Smooth muscle cell (in vitro differentiated cells): Measurements from ENCODE around the gene ARID1B. TPM values are rescaled to one million over a fixed set of nuclear protein-coding genes. Genes with fewer than 3 reads are reported as not detected.

Source experiments
- DNase-seq: peaks from one replicate; lab custom pipeline; 2025; ENCODE audit not compliant: unreplicated experiment; lab: John Stamatoyannopoulos, UW
- H2AFZ ChIP-seq: fragments of 200-600 bp; sonication (generic); 2 replicates; pipeline ENCODE4 v1.6.0; 2016; ENCODE audit warnings: antibody characterized with exemption, low read depth, mild to moderate bottlenecking
- H3F3A ChIP-seq: fragments of 200-600 bp; sonication (generic); 2 replicates; pipeline ENCODE4 v1.6.0; 2017; ENCODE audit warnings: antibody characterized with exemption, low read depth
- H3K27ac ChIP-seq: fragments of 200-600 bp; sonication (generic); 2 replicates; pipeline ENCODE4 v1.5.1; 2016; ENCODE audit warnings: low read depth, mild to moderate bottlenecking
- H3K27me3 ChIP-seq: fragments of 200-600 bp; sonication (generic); 2 replicates; pipeline ENCODE4 v1.6.1; 2016; ENCODE audit warnings: low read depth, mild to moderate bottlenecking
- H3K36me3 ChIP-seq: fragments of 200-600 bp; sonication (generic); 2 replicates; pipeline ENCODE4 v1.5.1; 2016; ENCODE audit warnings: low read depth
- H3K4me1 ChIP-seq: fragments of 200-600 bp; sonication (generic); 2 replicates; pipeline ENCODE4 v1.5.1; 2016; ENCODE audit warnings: low read depth
- H3K4me2 ChIP-seq: fragments of 200-600 bp; sonication (generic); 2 replicates; pipeline ENCODE4 v1.6.0; 2016; ENCODE audit warnings: mild to moderate bottlenecking
- H3K4me3 ChIP-seq: fragments of 200-600 bp; sonication (generic); 2 replicates; pipeline ENCODE4 v1.5.1; 2016; ENCODE audit warnings: mild to moderate bottlenecking
- H3K79me2 ChIP-seq: fragments of 200-600 bp; sonication (generic); 2 replicates; pipeline ENCODE4 v1.6.0; 2016; ENCODE audit warnings: low read depth, mild to moderate bottlenecking
- H3K9ac ChIP-seq: fragments of 200-600 bp; sonication (generic); 2 replicates; pipeline ENCODE4 v1.6.0; 2016; ENCODE audit warnings: low read depth
- H3K9me3 ChIP-seq: fragments of 200-600 bp; sonication (generic); replicated peaks from 2 replicates; pipeline ENCODE4 v1.5.1; 2016; ENCODE audit warnings: low read depth
- H4K20me1 ChIP-seq: fragments of 200-600 bp; sonication (generic); 2 replicates; pipeline ENCODE4 v1.6.0; 2016; ENCODE audit warnings: low read depth
- WGBS: methylation state at CpG from one replicate; pipeline ENCODE4 v1.1.7; 2016; ENCODE audit warnings: low lambda C conversion rate; 5-methylcytosine and 5-hydroxymethylcytosine counted together
- polyA plus RNA-seq: library from polyadenylated mRNA; unstranded; fragments of >200 nt; fragmentation: Nextera tagmentation; extraction: Ambion mirVana; gene quantifications from 2 replicates; pipeline ENCODE4 v1.2.1, GENCODE V29; 2016
- total RNA-seq: library from RNA; depleted of rRNA; stranded (reverse); fragments of >200 nt; gene quantifications from 2 replicates; pipeline ENCODE4 v1.2.3, GENCODE V29; 2014
- TF ChIP-seq, protein P1 (sequence below): fragments of 200-600 bp; sonication (generic); IDR thresholded peaks from 2 replicates; pipeline ENCODE4 v1.5.1; 2017; ENCODE audit warnings: borderline replicate concordance, mild to moderate bottlenecking, antibody characterized with exemption; ENCODE audit not compliant: insufficient read depth, poor library complexity, severe bottlenecking

The ARID1B gene
- total and polyA plus RNA-seq, 2 experiments from 2014 or later, result 30.1 to 65.4 TPM

DNA sequence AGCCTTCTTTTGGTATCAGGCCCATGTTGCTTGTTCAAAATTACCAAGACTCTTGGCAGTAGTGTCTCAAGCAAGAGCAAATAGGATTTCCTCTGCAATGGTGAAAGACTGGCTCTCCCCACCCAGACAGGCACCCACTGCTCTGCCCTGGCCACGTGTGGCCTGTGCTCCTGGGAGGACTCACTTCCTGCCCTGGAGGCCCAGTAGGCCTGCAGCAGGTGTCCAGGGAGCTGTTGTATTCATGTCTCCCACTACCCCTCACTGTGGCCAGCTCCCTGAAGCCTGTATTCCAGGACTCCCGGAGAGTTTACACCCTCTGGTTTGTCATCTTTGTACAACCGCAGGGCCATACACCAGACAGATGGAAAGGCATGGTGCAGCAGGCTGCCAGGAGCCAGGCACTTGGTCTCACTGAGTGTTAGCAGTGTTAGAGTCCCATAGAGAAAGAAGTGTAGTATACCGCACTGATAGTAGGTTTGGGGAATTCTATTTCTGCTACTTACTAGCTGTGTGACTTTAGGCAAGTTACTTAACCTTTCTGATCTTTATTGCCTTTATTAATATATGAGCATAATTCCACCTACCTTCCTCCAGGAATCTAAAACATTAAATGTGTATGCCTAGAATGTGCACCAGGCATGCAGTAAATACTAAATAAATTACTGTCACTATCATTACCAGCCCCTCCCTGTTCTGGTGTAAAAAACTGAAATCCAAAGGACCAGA, 386.4 kb downstream of the ARID1B start:
- H3K27me3 ChIP-seq, result no peaks in the 10 kb centered on the region
- no peak overlapping the region for H3K4me2 ChIP-seq
- H3K27ac ChIP-seq, result no peak overlapping the region
- TF ChIP-seq, protein P1, sequence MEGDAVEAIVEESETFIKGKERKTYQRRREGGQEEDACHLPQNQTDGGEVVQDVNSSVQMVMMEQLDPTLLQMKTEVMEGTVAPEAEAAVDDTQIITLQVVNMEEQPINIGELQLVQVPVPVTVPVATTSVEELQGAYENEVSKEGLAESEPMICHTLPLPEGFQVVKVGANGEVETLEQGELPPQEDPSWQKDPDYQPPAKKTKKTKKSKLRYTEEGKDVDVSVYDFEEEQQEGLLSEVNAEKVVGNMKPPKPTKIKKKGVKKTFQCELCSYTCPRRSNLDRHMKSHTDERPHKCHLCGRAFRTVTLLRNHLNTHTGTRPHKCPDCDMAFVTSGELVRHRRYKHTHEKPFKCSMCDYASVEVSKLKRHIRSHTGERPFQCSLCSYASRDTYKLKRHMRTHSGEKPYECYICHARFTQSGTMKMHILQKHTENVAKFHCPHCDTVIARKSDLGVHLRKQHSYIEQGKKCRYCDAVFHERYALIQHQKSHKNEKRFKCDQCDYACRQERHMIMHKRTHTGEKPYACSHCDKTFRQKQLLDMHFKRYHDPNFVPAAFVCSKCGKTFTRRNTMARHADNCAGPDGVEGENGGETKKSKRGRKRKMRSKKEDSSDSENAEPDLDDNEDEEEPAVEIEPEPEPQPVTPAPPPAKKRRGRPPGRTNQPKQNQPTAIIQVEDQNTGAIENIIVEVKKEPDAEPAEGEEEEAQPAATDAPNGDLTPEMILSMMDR, result no peak
- H3F3A ChIP-seq, result no peaks in the 10 kb centered on the region
- H3K79me2 ChIP-seq, result no peaks in the 10 kb centered on the region
- no peaks in the 10 kb centered on the region for H3K4me1 ChIP-seq
- no peak overlapping the region for H3K4me3 ChIP-seq
- H3K9me3 ChIP-seq, result no peaks in the 10 kb centered on the region
- H2AFZ ChIP-seq, result no peak overlapping the region
- 92% methylated on average over 4 of the region's 4 CpGs for WGBS
- H4K20me1 ChIP-seq, result peaks cover 13% of the 10 kb centered on the region
- no peaks in the 10 kb centered on the region for H3K36me3 ChIP-seq
- DNase-seq, result no peak
- no peak overlapping the region for H3K9ac ChIP-seq

DNA sequence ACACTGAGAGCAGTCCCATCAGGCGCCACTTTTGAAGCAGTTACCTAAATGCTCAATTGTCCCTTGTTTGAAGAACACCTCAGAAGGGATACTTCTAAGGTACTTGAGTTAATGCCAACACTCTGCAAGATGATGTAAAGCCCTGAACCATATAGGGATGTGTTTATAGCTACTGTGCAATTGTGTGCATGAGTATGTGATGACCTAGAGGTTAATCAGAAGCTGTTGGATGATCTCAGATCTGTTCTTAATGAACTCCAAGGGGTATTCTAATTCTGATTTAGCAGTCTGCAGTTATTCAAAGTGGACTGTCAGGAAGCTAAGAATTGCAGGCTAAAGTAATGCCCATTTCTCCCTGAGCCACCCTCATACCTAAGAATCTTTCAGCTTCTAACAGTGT, 387.8 kb downstream of the ARID1B start:
- no peak for DNase-seq
- H3K27me3 ChIP-seq, result no peaks in the 10 kb centered on the region
- H3K36me3 ChIP-seq, result no peaks in the 10 kb centered on the region
- 96% methylated on average over 1 of the region's 1 CpG for WGBS
- H3K9me3 ChIP-seq, result no peaks in the 10 kb centered on the region
- H3F3A ChIP-seq, result no peaks in the 10 kb centered on the region
- no peak overlapping the region for H3K9ac ChIP-seq
- TF ChIP-seq, protein P1, result no peak
- H3K4me2 ChIP-seq, result no peak overlapping the region
- no peak overlapping the region for H3K4me3 ChIP-seq
- H2AFZ ChIP-seq, result no peak overlapping the region
- peaks cover 15% of the 10 kb centered on the region for H4K20me1 ChIP-seq
- H3K79me2 ChIP-seq, result no peaks in the 10 kb centered on the region
- H3K27ac ChIP-seq, result no peak overlapping the region
- H3K4me1 ChIP-seq, result no peaks in the 10 kb centered on the region

DNA sequence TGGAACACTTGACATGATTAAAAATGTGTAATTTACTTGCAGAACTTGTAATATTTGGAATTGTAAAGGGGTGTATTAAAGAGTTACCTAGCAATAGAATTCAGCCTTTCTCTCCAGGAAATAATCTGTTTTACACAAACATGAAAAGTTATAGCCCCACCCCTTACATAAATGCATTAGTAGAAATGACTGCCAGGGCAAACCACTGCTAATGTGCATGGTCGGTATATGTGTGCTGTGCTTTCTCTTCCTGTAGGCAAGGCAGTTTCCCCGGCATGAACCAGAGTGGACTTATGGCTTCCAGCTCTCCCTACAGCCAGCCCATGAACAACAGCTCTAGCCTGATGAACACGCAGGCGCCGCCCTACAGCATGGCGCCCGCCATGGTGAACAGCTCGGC, 389.6 kb downstream of the ARID1B start:
- H3K27ac ChIP-seq, result no peak overlapping the region
- H3K79me2 ChIP-seq, result no peaks in the 10 kb centered on the region
- WGBS, result 97% methylated on average over 8 of the region's 8 CpGs
- H3F3A ChIP-seq, result no peaks in the 10 kb centered on the region
- DNase-seq, result no peak
- TF ChIP-seq, protein P1, result no peak
- H3K4me2 ChIP-seq, result no peak overlapping the region
- peaks cover 15% of the 10 kb centered on the region for H4K20me1 ChIP-seq
- H3K36me3 ChIP-seq, result no peaks in the 10 kb centered on the region
- no peaks in the 10 kb centered on the region for H3K9me3 ChIP-seq
- no peak overlapping the region for H3K4me3 ChIP-seq
- H2AFZ ChIP-seq, result no peak overlapping the region
- no peaks in the 10 kb centered on the region for H3K27me3 ChIP-seq
- no peak overlapping the region for H3K9ac ChIP-seq
- no peaks in the 10 kb centered on the region for H3K4me1 ChIP-seq

DNA sequence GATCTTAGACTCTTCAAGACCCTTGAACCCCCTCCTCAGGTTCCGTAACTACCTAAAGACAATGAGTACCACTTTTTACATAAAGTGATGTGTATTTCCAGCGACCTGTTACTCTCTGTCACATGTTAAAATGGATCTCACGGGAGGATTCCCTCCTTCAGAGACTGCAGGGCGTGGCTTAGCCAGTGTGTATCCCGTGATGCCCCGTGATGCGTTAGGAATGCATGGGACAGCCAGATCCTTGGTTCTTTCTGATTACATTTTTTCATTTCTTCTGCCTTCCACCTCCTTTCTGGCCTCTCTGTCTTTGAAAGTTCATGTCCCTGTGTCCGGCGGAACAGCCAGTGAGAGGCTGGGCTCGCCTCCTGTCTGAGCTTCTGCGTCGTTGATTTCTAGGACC, 390.7 kb downstream of the ARID1B start:
- Histone ChIP-seq H3K4me2 (no peak overlapping the region), H3K4me1 (no peaks in the 10 kb centered on the region), H3K36me3 (no peaks in the 10 kb centered on the region), H3K27me3 (no peaks in the 10 kb centered on the region), H2AFZ (no peak overlapping the region), H3K9ac (no peak overlapping the region), H3K4me3 (no peak overlapping the region), H4K20me1 (peaks cover 16% of the 10 kb centered on the region), H3K27ac (no peak overlapping the region), H3F3A (no peaks in the 10 kb centered on the region), H3K9me3 (no peaks in the 10 kb centered on the region), H3K79me2 (no peaks in the 10 kb centered on the region)
- TF ChIP-seq, protein P1, result no peak
- no peak for DNase-seq
- WGBS, result 97% methylated on average over 12 of the region's 12 CpGs
